Ovary (tissue), 9 donors: Measurements from ENCODE around the gene CRYBB2. TPM values are rescaled to one million over a fixed set of nuclear protein-coding genes. Genes with fewer than 3 reads are reported as not detected.

ENCODE experiments used
- DNase-seq, 5 donors: peaks; one replicate each; pipeline ENCODE4 v3.0.0-alpha.2; 2019 to 2020
- H3K27ac ChIP-seq, 2 donors: fragments of 200-600 bp; one replicate each; pipeline versions ENCODE4 v1.5.1 to v1.8.0; 2019 to 2022
- H3K27me3 ChIP-seq: fragments of 200-600 bp; one replicate; pipeline ENCODE4 v1.8.0; 2022
- H3K36me3 ChIP-seq: fragments of 200-600 bp; sonication (generic); one replicate; pipeline ENCODE4 v1.5.1; 2019
- H3K4me1 ChIP-seq: one replicate; pipeline ENCODE4 v1.8.1; 2013; ENCODE audit warnings: mild to moderate bottlenecking, moderate library complexity; ENCODE audit not compliant: insufficient read depth
- H3K4me3 ChIP-seq: fragments of 200-600 bp; sonication (generic); one replicate; pipeline ENCODE4 v1.5.1; 2017
- H3K9me3 ChIP-seq, 2 donors: fragments of 200-600 bp in 1 of 2; sonication (generic) in 1 of 2; one replicate each; pipeline versions ENCODE4 v1.5.1 to v1.8.1; 2013 to 2019; ENCODE audit warnings: mild to moderate bottlenecking in 1 of 2, moderate library complexity in 1 of 2
- CTCF ChIP-seq, 3 donors: fragments of 450-650 bp in 2 of 3; fragments of 200-600 bp in 1 of 3; IDR thresholded peaks; one replicate each; pipeline versions ENCODE4 v1.5.1 to v1.8.0; 2016 to 2022; ENCODE audit warnings: antibody characterized with exemption in 3 of 3, mild to moderate bottlenecking in 1 of 3
- EP300 ChIP-seq: sonication (generic); formaldehyde crosslinking; IDR thresholded peaks from one replicate; pipeline ENCODE4 v1.6.1; 2017; ENCODE audit warnings: antibody characterized with exemption
- POLR2A ChIP-seq: fragments of 450-650 bp; IDR thresholded peaks from one replicate; pipeline ENCODE4 v1.6.1; 2017; ENCODE audit warnings: antibody characterized with exemption, mild to moderate bottlenecking, moderate library complexity
- WGBS, 3 donors: extraction: QIAGEN DNeasy Blood & Tissue Kit in 1 of 3; methylation state at CpG; one replicate each; pipeline versions ENCODE4 v1.1.5 to v1.1.7; 2013 to 2017; 5-methylcytosine and 5-hydroxymethylcytosine counted together
- intact Hi-C, 4 donors: fragments of 100-400 bp; cut with DNase I; formaldehyde crosslinking; loops; one replicate each; pipeline versions ENCODE4 v1.11.0 to v1.15.1; 2022 to 2023
- polyA plus RNA-seq, 2 donors: library from polyadenylated mRNA; stranded (reverse); fragments of 200-250 nt in 1 of 2; fragments of 350-450 nt in 1 of 2; fragmentation: Illumina TruSeq in 1 of 2; extraction: RNeasy Lipid Tissue Mini Kit (QIAGEN cat#74804) in 1 of 2; gene quantifications; one replicate each; pipeline ENCODE4 v1.2.3, GENCODE V29; 2013 to 2014
- total RNA-seq, 7 donors: library from RNA; depleted of rRNA in 2 of 7; stranded (reverse); fragments of >200 nt in 2 of 7; fragmentation: NEBNext Ultra II Directional in 3 of 7; extraction: Animal tissue kit (Norgen Biotek cat#: 25700) in 3 of 7; gene quantifications; one replicate each; pipeline versions ENCODE4 v1.1.0 to v1.2.4, GENCODE V29; 2016 to 2023
- donor health status: DM: no; HTN: no; CAD: no; lungs with moderate emphysema.
- donor health status: DM: no; HTN: no; CAD: no.
- donor health status: Bipolar disorder and iron deficiency.
- donor health status: DM: yes; HTN: yes; CAD: no.
- donor health status: DM: no; HTN: no; CAD: no.
- donor health status: DM: yes; HTN: yes; CAD: no.

Gene CRYBB2
- total and polyA plus RNA-seq, 9 donors, result 0.08 to 0.42 (median 0.30) TPM; not detected in 6

- no peaks in the 10 kb centered on the region for H3K36me3 ChIP-seq
- intact Hi-C loops, result no loop called here
- TF ChIP-seq EP300 (no peak), CTCF (IDR thresholded peaks at IDR 0.05) (no peak), POLR2A (no peak)
Observed at GRCh38 chr22:25174888-25175411, 44.5 kb upstream of the CRYBB2 start.

GRCh38 chr22:25176175-25176574, 43.3 kb upstream of the CRYBB2 start:
- H3K27me3 ChIP-seq, result no peaks in the 10 kb centered on the region
- peaks cover 0 to 3% of the 10 kb centered on the region in 2 donors for H3K9me3 ChIP-seq
- TF ChIP-seq POLR2A (no peak), CTCF (IDR thresholded peaks at IDR 0.05) (no peak), EP300 (no peak)
- H3K27ac ChIP-seq, result no peak overlapping the region
- H3K4me1 ChIP-seq, result no peaks in the 10 kb centered on the region
- intact Hi-C loops, result no loop called here
- no peak for DNase-seq
- 89 to 92% (median 91%) methylated on average over 6 of the region's 6 CpGs for WGBS, 3 donors
- H3K4me3 ChIP-seq, result no peak overlapping the region
- H3K36me3 ChIP-seq, result no peaks in the 10 kb centered on the region

More at GRCh38 chr22:25174888-25175411, 44.5 kb upstream of the CRYBB2 start:
- no peaks in the 10 kb centered on the region for H3K4me1 ChIP-seq
- H3K27ac ChIP-seq, result no peak overlapping the region
- 81 to 83% (median 81%) methylated on average over 6 of the region's 6 CpGs for WGBS, 3 donors
- peaks cover 0 to 3% of the 10 kb centered on the region in 2 donors for H3K9me3 ChIP-seq
- DNase-seq, result no peak
- no peaks in the 10 kb centered on the region for H3K27me3 ChIP-seq
- no peak overlapping the region for H3K4me3 ChIP-seq

- TF ChIP-seq POLR2A (no peak), EP300 (no peak), CTCF (IDR thresholded peaks at IDR 0.05) (no peak)
- no peaks in the 10 kb centered on the region for H3K4me1 ChIP-seq
- H3K9me3 ChIP-seq, result peaks cover 0 to 3% of the 10 kb centered on the region in 2 donors
- no peak for DNase-seq
- no peaks in the 10 kb centered on the region for H3K27me3 ChIP-seq
- 86 to 90% (median 89%) methylated on average over 3 of the region's 3 CpGs for WGBS, 3 donors
- intact Hi-C loops, result no loop called here
- H3K36me3 ChIP-seq, result no peaks in the 10 kb centered on the region
- H3K27ac ChIP-seq, result no peak overlapping the region
- no peak overlapping the region for H3K4me3 ChIP-seq
Observed at GRCh38 chr22:25176799-25177198, 42.6 kb upstream of the CRYBB2 start.

- WGBS, 3 donors, result 88 to 92% (median 89%) methylated on average over 13 of the region's 13 CpGs
- H3K36me3 ChIP-seq, result no peaks in the 10 kb centered on the region
- intact Hi-C loops, result no loop called here
- H3K9me3 ChIP-seq, result peaks cover 0 to 3% of the 10 kb centered on the region in 2 donors
- no peak overlapping the region for H3K4me3 ChIP-seq
- TF ChIP-seq CTCF (IDR thresholded peaks at IDR 0.05), result no peak
- TF ChIP-seq EP300, result no peak
- TF ChIP-seq POLR2A, result no peak
- H3K4me1 ChIP-seq, result no peaks in the 10 kb centered on the region
- no peak overlapping the region for H3K27ac ChIP-seq
- DNase-seq, result no peak
- H3K27me3 ChIP-seq, result no peaks in the 10 kb centered on the region
Observed at GRCh38 chr22:25177226-25177625, 42.2 kb upstream of the CRYBB2 start.
